Calu3 (cell line): ENCODE data around the gene TNNI3. TPM values are rescaled to one million over a fixed set of nuclear protein-coding genes. Genes with fewer than 3 reads are reported as not detected.
A peak's percentile ranks its signal among the peaks of the same experiment; 100 is the strongest.
"Not testable (repeated sequence)": the region's sequence is repeated elsewhere in the genome, so short reads cannot be mapped to it uniquely, and the experiment has no call there.

Source experiments
- Bru-seq: library from RNA; stranded (reverse); fragments of 400-500 nt; gene quantifications from one replicate; lab custom pipeline; 2021; lab: Mats Ljungman, UMichigan
- BruChase-seq, 2 experiments: library from RNA; stranded (reverse); fragments of 400-500 nt; gene quantifications; one replicate each; lab custom pipeline; 2021; lab: Mats Ljungman, UMichigan
- BruUV-seq: library from RNA; stranded (reverse); fragments of 400-500 nt; replicated peaks from 2 replicates; lab custom pipeline; 2021; lab: Mats Ljungman, UMichigan
- CTCF ChIA-PET: fragments of 300-600 bp; sonication (Branson Sonifier 250); formaldehyde crosslinking; loops from one replicate; lab custom pipeline; 2022; ENCODE audit warnings: antibody characterized with exemption; lab: Charles Lee
- DNase-seq: peaks from one replicate; pipeline ENCODE4 v3.0.0; 2022
- H3K27ac Mint-ChIP-seq: one replicate; pipeline ENCODE4 v1.8.0; 2022; ENCODE audit warnings: mixed read lengths; ENCODE audit not compliant: unreplicated experiment
- H3K27me3 Mint-ChIP-seq: one replicate; pipeline ENCODE4 v1.8.0; 2022; ENCODE audit warnings: mixed read lengths; ENCODE audit not compliant: unreplicated experiment
- H3K36me3 Mint-ChIP-seq: one replicate; pipeline ENCODE4 v1.8.0; 2022; ENCODE audit warnings: mild to moderate bottlenecking, moderate library complexity, mixed read lengths; ENCODE audit not compliant: insufficient read depth, unreplicated experiment
- H3K4me1 Mint-ChIP-seq: one replicate; pipeline ENCODE4 v1.8.0; 2022; ENCODE audit warnings: mild to moderate bottlenecking, low read depth, mixed read lengths; ENCODE audit not compliant: unreplicated experiment
- H3K4me3 Mint-ChIP-seq: one replicate; pipeline ENCODE4 v1.8.0; 2022; ENCODE audit warnings: mild to moderate bottlenecking, low read depth, moderate library complexity, mixed read lengths; ENCODE audit not compliant: unreplicated experiment
- H3K9me3 Mint-ChIP-seq: one replicate; pipeline ENCODE4 v1.8.0; 2022; ENCODE audit warnings: low read depth, mixed read lengths; ENCODE audit not compliant: unreplicated experiment
- intact Hi-C: fragments of 100-400 bp; cut with micrococcal nuclease; formaldehyde crosslinking; loops from one replicate; pipeline ENCODE4 v1.10.0; 2022; ENCODE audit not compliant: unreplicated experiment
- long read RNA-seq: library from polyadenylated mRNA; stranded (forward); transcript quantifications from one replicate; pipeline ENCODE4 v2.0.0, GENCODE V29; 2022
- total RNA-seq: library from RNA; stranded (reverse); gene quantifications from 2 replicates; pipeline ENCODE4 v1.2.3, GENCODE V29; 2022
- TF ChIP-seq, protein P1 (sequence below): fragments of 200-600 bp; IDR thresholded peaks from one replicate; pipeline ENCODE4 v1.8.0; 2022; ENCODE audit warnings: antibody characterized with exemption; ENCODE audit not compliant: unreplicated experiment

TNNI3 gene
- total RNA-seq = 1.3 and 2.5 TPM in 2 replicates
- percentile 28 among the genes with signal in this experiment for Bru-seq, nascent RNA
- percentile 30 among the genes with signal in this experiment for BruChase-seq, experiment 1, labeled RNA remaining after a 6-hour chase
- BruChase-seq, experiment 2, labeled RNA remaining after a 2-hour chase = percentile 14 among the genes with signal in this experiment
- long read RNA-seq, partial matches to known transcripts = 0 of 5 reads
- long read RNA-seq, other reads (novel, unspliced or antisense) = 0 of 5 reads

DNA sequence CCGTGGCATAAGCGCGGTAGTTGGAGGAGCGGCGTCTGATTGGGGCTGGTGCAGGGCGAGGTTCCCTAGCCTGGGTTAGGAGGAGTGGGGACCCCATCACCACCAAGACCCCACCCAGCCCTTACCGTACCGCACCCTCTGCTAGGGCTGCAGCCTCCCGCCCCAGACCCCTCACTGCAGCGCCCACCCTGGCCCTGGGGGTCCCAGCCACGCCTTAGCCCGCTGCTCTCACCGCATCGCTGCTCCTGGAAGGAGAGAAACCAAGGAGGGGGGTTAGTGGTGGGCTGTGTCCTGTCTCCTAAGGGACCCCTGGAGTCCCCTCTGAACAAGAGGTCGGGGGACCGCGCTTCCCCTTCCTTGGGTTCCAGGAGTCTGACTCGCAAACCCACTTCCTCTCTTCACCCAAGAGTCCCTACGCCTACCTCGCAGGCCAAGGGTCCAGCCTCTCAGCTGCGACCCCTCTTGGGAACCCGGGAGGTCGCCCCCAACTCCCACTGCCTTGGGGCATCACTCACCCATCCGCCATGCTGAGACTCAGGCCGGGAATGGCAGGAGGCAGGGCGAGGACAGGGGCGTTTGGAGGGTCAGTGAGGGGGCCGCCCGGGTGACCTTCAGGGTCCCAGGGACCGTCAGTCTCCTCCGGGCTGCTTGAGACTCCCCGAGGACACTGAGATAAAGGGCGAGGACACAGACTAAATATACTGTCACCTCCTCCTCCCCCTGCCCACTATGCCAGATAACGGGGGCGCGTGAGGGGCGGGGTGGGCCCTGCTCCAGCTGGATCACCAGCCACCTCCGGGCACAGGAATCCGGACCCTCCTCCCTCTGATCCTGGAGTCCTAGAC, at the start of gene TNNI3:
Gene TNNI3 (minus strand): TSS at position 669 of the 845 bp plus-strand sequence. CDS start 143 bp downstream, at position 526.
- H3K4me1 Mint-ChIP-seq = peaks cover 24% of the 10 kb centered on the region

DNA sequence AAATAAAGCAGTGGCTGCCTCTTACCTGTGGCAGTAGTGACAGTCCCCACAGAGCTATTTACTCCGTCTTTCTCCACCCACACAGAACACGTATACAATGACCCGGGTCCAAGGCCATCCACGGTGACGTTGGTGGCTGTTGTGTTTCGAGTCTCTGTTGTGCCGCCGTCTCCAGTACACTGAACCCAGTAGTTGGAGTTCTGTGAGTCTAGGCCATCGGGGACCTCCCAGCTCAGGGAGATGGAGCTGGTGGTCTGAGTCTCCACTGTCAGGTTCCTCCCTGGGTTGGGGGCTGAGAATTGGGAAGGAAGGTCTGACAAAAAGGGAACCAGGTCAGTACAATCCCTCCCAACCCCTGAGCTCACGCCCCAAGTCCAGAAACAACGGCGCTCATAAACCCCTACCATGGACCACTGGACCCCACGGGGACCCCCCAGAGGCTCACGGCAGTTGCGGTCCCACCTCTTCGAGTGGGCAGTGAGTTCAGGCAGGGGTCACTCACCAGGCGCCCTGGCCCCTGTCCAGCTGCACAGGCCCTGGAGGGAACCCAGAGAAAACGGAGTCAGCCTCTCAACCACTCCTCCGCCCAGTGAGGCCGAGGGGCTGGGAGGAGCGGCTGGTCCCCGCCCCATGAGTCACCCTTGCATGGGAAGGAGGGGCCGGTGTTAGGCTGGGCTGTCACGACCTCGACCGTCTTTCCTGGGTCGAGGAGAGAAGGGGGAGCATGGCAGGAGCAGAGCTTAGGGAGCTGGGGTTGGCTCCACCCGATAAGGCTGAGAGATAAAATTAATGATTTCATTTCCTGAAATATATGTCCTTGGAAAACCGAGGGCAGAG, 49.4 kb upstream of the TNNI3 start:
- BruUV-seq = TSS peak; percentile 41
- peaks cover 33% of the 10 kb centered on the region for H3K4me1 Mint-ChIP-seq
- intact Hi-C loops = no loop called here
- H3K9me3 Mint-ChIP-seq = no peaks in the 10 kb centered on the region
- H3K36me3 Mint-ChIP-seq = peaks cover 35% of the 10 kb centered on the region
- H3K27me3 Mint-ChIP-seq = no peaks in the 10 kb centered on the region
- H3K27ac Mint-ChIP-seq = peak overlapping the region; percentile 92
- peak overlapping the region; percentile 64 for H3K4me3 Mint-ChIP-seq
- DNase-seq = peak; percentile 97
- TF ChIP-seq, protein P1, sequence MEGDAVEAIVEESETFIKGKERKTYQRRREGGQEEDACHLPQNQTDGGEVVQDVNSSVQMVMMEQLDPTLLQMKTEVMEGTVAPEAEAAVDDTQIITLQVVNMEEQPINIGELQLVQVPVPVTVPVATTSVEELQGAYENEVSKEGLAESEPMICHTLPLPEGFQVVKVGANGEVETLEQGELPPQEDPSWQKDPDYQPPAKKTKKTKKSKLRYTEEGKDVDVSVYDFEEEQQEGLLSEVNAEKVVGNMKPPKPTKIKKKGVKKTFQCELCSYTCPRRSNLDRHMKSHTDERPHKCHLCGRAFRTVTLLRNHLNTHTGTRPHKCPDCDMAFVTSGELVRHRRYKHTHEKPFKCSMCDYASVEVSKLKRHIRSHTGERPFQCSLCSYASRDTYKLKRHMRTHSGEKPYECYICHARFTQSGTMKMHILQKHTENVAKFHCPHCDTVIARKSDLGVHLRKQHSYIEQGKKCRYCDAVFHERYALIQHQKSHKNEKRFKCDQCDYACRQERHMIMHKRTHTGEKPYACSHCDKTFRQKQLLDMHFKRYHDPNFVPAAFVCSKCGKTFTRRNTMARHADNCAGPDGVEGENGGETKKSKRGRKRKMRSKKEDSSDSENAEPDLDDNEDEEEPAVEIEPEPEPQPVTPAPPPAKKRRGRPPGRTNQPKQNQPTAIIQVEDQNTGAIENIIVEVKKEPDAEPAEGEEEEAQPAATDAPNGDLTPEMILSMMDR = no peak
- CTCF ChIA-PET = interaction anchor here (0.9 kb wide), 1 partner anchor 214 kb away, joined by 3 read pairs; no protein-coding TSS in a partner anchor

More for the DNA sequence above, at the start of gene TNNI3:
- intact Hi-C loops = no loop called here
- Mint-ChIP-seq H3K27me3 (peaks cover 29% of the 10 kb centered on the region), H3K27ac (no peak within 1 kb of the TSS), H3K36me3 (peaks cover 41% of the 10 kb centered on the region), H3K9me3 (no peaks in the 10 kb centered on the region), H3K4me3 (peak within 1 kb of the TSS; percentile 55)
- DNase-seq = no peak
- TF ChIP-seq, protein P1 = no peak
- CTCF ChIA-PET = interaction anchor here (0.6 to 1.0 kb wide), 2 partner anchors 8 to 11 kb away, joined by 3 read pairs; no protein-coding TSS in a partner anchor
- BruUV-seq = no TSS peak

- H3K4me1 Mint-ChIP-seq = peaks cover 10% of the 10 kb centered on the region
- H3K9me3 Mint-ChIP-seq, intact Hi-C loops, H3K27me3 Mint-ChIP-seq, BruUV-seq, H3K27ac Mint-ChIP-seq, H3K4me3 Mint-ChIP-seq: not testable (repeated sequence)
- peak; percentile 42 for DNase-seq
- peaks cover 23% of the 10 kb centered on the region for H3K36me3 Mint-ChIP-seq
- TF ChIP-seq, protein P1 = peak; percentile 31
- CTCF ChIA-PET = interaction anchor here (0.7 kb wide), 1 partner anchor 100 kb away, joined by 3 read pairs; no protein-coding TSS in a partner anchor
These were observed 44.7 kb upstream of the TNNI3 start for GRCh38 chr19:55202199-55202598.
